Measurements from ENCODE around the gene FBLN5. TPM values are rescaled to one million over a fixed set of nuclear protein-coding genes. Genes with fewer than 3 reads are reported as not detected.
"Not testable (repeated sequence)": the region's sequence is repeated elsewhere in the genome, so short reads cannot be mapped to it uniquely, and the experiment has no call there.

Gene FBLN5
- total RNA-seq, 5 donors from 2014 or later (not counting 1 experiment from before 2014, with no cell fraction given), result 4.2 to 19.5 (median 9.5) TPM

DNA sequence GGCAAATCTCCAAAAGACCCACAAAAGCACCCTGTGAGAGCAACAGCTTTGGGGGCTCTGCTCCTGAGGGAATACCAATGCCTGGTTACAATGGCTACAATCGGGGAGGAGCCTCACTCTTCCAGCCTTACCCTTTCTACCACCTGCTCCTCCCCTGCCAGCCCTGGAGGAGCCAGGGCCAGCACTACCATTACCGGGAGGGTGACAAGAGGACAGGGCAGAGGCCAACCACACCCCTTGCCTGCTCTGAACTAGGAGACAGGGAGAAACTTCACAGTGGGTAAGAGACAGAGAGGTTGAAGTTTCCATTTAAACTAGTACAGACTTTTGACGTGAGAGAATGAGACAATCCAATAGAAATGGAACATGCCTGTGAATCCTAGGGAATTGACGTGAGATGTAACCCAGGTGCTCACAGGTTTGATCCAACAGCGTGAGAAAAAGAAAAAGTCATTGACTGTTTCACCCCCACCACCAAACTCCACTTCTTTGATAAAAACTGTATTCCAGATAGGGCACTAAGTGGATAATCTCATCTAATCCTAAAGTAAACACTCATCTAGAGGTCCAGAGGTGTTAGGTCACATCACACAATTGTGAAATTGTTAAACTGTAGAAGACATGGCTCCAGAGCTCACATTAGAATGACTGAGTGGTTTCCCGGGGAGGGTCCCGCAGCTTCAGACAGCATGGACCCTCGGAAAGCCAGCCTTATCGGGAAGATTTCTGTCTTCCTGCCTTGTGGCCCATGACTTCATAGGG, 71.8 kb downstream of the FBLN5 start:
- Mint-ChIP-seq H3K27me3 (no peaks in the 10 kb centered on the region), H3K4me3 (peak overlapping the region in 1 of 3 donors; percentile 86), H3K9me3 (no peaks in the 10 kb centered on the region), H3K4me1 (peaks cover 95 to 97% (median 95%) of the 10 kb centered on the region in 3 donors), H3K36me3 (no peaks in the 10 kb centered on the region), H3K27ac (peak overlapping the region; percentile 100)
- ATAC-seq (replicated peaks in 1 of 4) (no peak), DNase-seq (no peak)
- CTCF ChIA-PET, result no interaction called here
- no peak overlapping the region for H3K4me3 ChIP-seq (ENCODE audit: control insufficient read depth in 1 of 2, extremely low read depth in 1 of 2, low read length in 1 of 2)
- peak overlapping the region; percentile 90 for H3K27ac ChIP-seq (ENCODE audit: low read length)
- peaks cover 51 to 85% of the 10 kb centered on the region in 2 experiments for H3K4me1 ChIP-seq (ENCODE audit: control insufficient read depth in 1 of 2, extremely low read depth in 1 of 2, insufficient read depth in 2 of 2, low read length in 2 of 2)
- no peaks in the 10 kb centered on the region for H3K9me3 ChIP-seq
- H3K36me3 ChIP-seq (ENCODE audit: control insufficient read depth in 2 of 2, extremely low read depth in 1 of 2, insufficient read depth in 1 of 2, low read length in 1 of 2), result no peaks in the 10 kb centered on the region
- 98% methylated on average over 6 of the region's 9 CpGs for WGBS (ENCODE audit: insufficient coverage)
- POLR2A ChIA-PET, result no interaction called here
- no peaks in the 10 kb centered on the region for H3K27me3 ChIP-seq (replicated peaks in 1 of 2; ENCODE audit: control insufficient read depth in 2 of 2, extremely low read depth in 1 of 2, insufficient read depth in 2 of 2, low read length in 1 of 2)

DNA sequence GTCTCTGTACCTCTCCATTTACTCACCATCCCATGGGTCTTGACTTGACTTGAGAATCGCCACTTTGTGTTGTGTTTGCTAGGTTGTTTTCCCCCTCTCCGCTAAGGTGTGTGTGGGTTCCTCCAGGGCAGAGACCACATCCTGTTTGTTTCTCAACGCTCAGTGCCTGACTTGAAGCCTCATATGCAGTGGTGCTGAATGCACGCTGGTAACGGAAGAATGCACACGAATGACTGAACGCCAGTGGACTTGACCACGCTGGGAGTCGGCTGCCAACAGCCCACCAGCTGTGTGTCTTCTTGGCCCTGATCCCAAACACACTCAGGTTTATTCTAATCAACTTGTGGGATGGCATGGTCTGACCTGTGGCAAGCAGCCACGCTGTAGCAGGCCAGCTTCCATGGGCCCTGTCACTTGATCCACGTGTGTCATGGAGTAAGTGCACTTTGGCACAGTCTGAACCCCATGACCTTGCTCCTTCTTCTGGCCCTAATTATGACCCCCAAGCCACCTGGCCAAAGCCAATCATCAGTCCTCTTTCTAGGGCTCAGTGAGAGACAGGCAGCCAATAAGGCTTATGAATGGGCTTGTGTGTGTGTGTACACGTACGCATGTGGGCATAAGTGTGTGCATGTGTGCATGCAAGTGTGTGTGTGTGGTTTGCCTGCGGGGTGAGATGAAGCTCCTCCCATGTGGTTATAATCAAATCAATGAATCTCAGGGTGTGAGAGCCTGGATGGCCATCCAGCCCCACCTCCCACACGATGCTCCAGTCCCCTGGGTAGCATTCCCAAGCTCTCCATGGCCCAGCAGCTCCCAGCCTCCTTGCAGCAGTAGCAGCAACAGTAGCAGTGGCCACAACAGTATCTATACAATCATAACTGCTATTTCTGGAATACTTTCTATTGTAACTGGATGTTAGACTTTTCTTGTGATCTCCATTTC, 73.8 kb downstream of the FBLN5 start:
- H3K4me1 Mint-ChIP-seq, result peaks cover 97 to 98% (median 97%) of the 10 kb centered on the region in 3 donors
- H3K27ac Mint-ChIP-seq, result peak overlapping the region; percentile 100
- H3K36me3 ChIP-seq (ENCODE audit: control insufficient read depth in 2 of 2, extremely low read depth in 1 of 2, insufficient read depth in 1 of 2, low read length in 1 of 2), result no peaks in the 10 kb centered on the region
- ChIA-PET POLR2A (interaction anchor here in 1 of 2 donors (0.6 kb wide), 1 partner anchor 36 kb away, joined by 6 read pairs; no protein-coding TSS in a partner anchor), CTCF (interaction anchor here (0.5 to 1.6 kb wide), 3 partner anchors 37 to 44 kb away, joined by 4 to 5 read pairs (median 4); no protein-coding TSS in a partner anchor)
- H3K9me3 ChIP-seq, result no peaks in the 10 kb centered on the region
- peak; percentile 72 to 77 (median 74) for ATAC-seq (replicated peaks in 1 of 4)
- 12% methylated on average over 12 of the region's 15 CpGs for WGBS (ENCODE audit: insufficient coverage)
- no peaks in the 10 kb centered on the region for H3K27me3 ChIP-seq (replicated peaks in 1 of 2; ENCODE audit: control insufficient read depth in 2 of 2, extremely low read depth in 1 of 2, insufficient read depth in 2 of 2, low read length in 1 of 2)
- H3K4me3 Mint-ChIP-seq, result peak overlapping the region; percentile 82 to 89 (median 86)
- no peaks in the 10 kb centered on the region for H3K27me3 Mint-ChIP-seq
- H3K4me1 ChIP-seq (ENCODE audit: control insufficient read depth in 1 of 2, extremely low read depth in 1 of 2, insufficient read depth in 2 of 2, low read length in 2 of 2), result peaks cover 66 to 87% of the 10 kb centered on the region in 2 experiments
- H3K9me3 Mint-ChIP-seq, result no peaks in the 10 kb centered on the region
- peak overlapping the region; percentile 90 for H3K27ac ChIP-seq (ENCODE audit: low read length)
- H3K4me3 ChIP-seq (ENCODE audit: control insufficient read depth in 1 of 2, extremely low read depth in 1 of 2, low read length in 1 of 2), result peak overlapping the region; percentile 44 to 60
- peak; percentile 66 to 93 (median 80) for DNase-seq
- H3K36me3 Mint-ChIP-seq, result peaks cover 3% of the 10 kb centered on the region

DNA sequence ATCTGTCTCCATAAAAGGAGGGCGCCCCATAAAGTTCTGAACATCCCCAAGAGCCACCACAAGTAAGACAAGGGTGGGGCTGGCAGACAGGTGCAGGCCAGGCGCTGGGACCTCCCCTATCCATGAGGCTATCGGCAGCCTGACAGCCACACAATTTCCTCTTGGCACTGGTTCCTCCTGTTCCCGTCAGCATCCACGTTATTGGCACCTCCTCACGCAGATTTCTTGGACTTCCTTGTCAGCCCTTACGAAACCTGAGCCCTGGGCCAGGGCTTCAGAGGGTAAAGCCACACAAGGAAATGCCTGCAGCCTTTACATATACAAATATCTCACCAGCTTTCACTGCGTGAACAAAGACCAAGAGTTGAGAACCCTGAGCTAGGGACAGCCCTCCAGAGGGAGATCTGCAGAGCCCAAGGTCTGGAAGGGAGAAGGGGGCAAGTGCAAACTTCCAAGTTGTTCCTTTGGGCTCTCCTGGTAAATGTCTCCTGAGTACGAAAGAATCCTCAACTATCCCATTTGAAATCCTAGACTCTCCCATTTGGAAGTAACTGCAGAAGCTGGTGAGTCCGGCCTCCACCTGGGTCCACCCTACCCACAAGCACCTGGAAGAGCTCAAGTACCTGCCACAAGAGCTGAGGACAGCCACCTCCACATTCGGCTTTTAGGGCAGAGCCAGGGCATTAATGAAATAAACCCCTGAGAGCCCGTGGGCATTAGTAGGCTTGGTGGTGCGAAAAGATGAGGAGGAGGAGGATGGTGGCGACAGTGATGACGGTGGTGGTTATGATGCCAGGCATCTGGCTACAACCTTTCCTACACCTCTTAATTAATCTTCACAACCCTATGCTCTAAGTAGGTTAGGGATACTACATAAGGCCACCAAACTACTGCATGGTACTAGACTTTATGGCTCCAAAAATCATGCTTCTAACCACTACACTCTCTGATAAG, 74.7 kb downstream of the FBLN5 start:
- 15% methylated on average over 8 of the region's 15 CpGs for WGBS (ENCODE audit: insufficient coverage)
- Mint-ChIP-seq H3K4me3 (peak overlapping the region; percentile 82 to 89 (median 86)), H3K9me3 (no peaks in the 10 kb centered on the region), H3K4me1 (peaks cover 98% of the 10 kb centered on the region in 3 donors), H3K27me3 (no peaks in the 10 kb centered on the region), H3K27ac (peak overlapping the region; percentile 100), H3K36me3 (peaks cover 3% of the 10 kb centered on the region)
- peaks cover 75 to 96% of the 10 kb centered on the region in 2 experiments for H3K4me1 ChIP-seq (ENCODE audit: control insufficient read depth in 1 of 2, extremely low read depth in 1 of 2, insufficient read depth in 2 of 2, low read length in 2 of 2)
- H3K27ac ChIP-seq (ENCODE audit: low read length), result peak overlapping the region; percentile 90
- no peaks in the 10 kb centered on the region for H3K27me3 ChIP-seq (replicated peaks in 1 of 2; ENCODE audit: control insufficient read depth in 2 of 2, extremely low read depth in 1 of 2, insufficient read depth in 2 of 2, low read length in 1 of 2)
- no peaks in the 10 kb centered on the region for H3K9me3 ChIP-seq
- no peaks in the 10 kb centered on the region for H3K36me3 ChIP-seq (ENCODE audit: control insufficient read depth in 2 of 2, extremely low read depth in 1 of 2, insufficient read depth in 1 of 2, low read length in 1 of 2)
- ChIA-PET POLR2A (interaction anchor here in 1 of 2 donors (1.4 kb wide), 1 partner anchor 9 kb away, joined by 15 read pairs; no protein-coding TSS in a partner anchor), CTCF (interaction anchor here (1.1 to 1.6 kb wide), 3 partner anchors 38 to 39 kb away, joined by 4 to 5 read pairs (median 5); no protein-coding TSS in a partner anchor)
- DNase-seq (peak; percentile 42 to 86 (median 70)), ATAC-seq (replicated peaks in 1 of 4) (peak; percentile 51 to 57 (median 54))
- peak overlapping the region; percentile 44 to 60 for H3K4me3 ChIP-seq (ENCODE audit: control insufficient read depth in 1 of 2, extremely low read depth in 1 of 2, low read length in 1 of 2)

DNA sequence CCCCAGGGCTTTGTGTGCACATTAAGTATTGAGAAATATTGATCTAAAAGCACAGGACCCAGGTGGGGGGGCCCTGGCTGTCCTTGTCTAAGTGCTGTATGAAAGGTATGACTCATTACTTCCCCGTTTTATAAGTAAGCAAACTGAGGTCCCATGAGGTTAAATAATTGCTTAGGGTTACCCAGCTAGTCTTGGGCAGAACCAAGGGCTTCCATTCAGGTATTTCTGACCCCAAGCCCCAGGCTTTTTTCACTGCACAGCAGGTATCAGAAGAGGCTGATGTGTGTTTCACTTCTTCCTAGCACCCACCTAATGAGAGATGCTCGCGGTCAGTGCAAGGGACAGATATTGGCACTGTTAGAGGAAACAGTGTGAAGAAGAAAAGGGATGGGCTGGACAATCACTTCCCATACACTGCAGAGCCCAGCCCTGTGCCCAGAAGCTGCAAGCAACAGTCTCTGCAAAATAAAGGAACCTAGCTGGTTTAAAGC, 75.4 kb downstream of the FBLN5 start:
- DNase-seq (peak in 11 of 35 experiments; percentile 13 to 64 (median 40)), ATAC-seq (replicated peaks in 1 of 4) (peak in 1 of 4 experiments; percentile 8)
- no peaks in the 10 kb centered on the region for H3K9me3 Mint-ChIP-seq
- Histone ChIP-seq H3K27ac (ENCODE audit: low read length) (peak overlapping the region; percentile 90), H3K27me3 (replicated peaks in 1 of 2; ENCODE audit: control insufficient read depth in 2 of 2, extremely low read depth in 1 of 2, insufficient read depth in 2 of 2, low read length in 1 of 2) (no peaks in the 10 kb centered on the region), H3K4me1 (ENCODE audit: control insufficient read depth in 1 of 2, extremely low read depth in 1 of 2, insufficient read depth in 2 of 2, low read length in 2 of 2) (peaks cover 75 to 97% of the 10 kb centered on the region in 2 experiments), H3K36me3 (ENCODE audit: control insufficient read depth in 2 of 2, extremely low read depth in 1 of 2, insufficient read depth in 1 of 2, low read length in 1 of 2) (no peaks in the 10 kb centered on the region), H3K9me3 (no peaks in the 10 kb centered on the region), H3K4me3 (ENCODE audit: control insufficient read depth in 1 of 2, extremely low read depth in 1 of 2, low read length in 1 of 2) (peak overlapping the region; percentile 44 to 60)
- 0% methylated on average over 1 of the region's 3 CpGs for WGBS (ENCODE audit: insufficient coverage)
- ChIA-PET CTCF (interaction anchor here in 1 of 2 donors (1.1 kb wide), 1 partner anchor 37 kb away, joined by 5 read pairs; no protein-coding TSS in a partner anchor), POLR2A (interaction anchor here in 1 of 2 donors (0.7 to 1.4 kb wide), 2 partner anchors 9 to 22 kb away, joined by 8 to 15 read pairs; no protein-coding TSS in a partner anchor)
- peaks cover 3% of the 10 kb centered on the region for H3K36me3 Mint-ChIP-seq
- peak overlapping the region; percentile 82 to 89 (median 86) for H3K4me3 Mint-ChIP-seq
- peak overlapping the region; percentile 100 for H3K27ac Mint-ChIP-seq
- peaks cover 98% of the 10 kb centered on the region in 3 donors for H3K4me1 Mint-ChIP-seq
- H3K27me3 Mint-ChIP-seq, result no peaks in the 10 kb centered on the region

DNA sequence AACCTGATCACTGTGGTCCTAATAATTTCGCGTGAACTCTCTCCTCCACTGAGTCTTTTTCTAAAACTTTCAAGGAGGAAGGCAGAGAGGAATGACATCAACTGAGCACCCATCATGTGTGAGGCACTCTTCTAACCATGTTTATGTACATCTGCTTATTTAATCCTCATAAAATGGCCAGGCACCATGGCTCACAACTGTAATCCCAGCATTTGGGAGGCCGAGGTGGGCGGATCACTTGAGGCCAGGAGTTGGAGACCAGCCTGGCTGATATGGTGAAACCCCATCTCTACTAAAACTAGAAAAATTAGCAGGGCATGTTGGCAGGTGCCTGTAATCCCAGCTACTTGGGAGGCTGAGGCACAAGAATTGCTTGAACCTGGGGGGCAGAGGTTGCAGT, 76.1 kb downstream of the FBLN5 start:
- H3K4me1 Mint-ChIP-seq, result peaks cover 94 to 95% (median 95%) of the 10 kb centered on the region in 3 donors
- H3K4me1 ChIP-seq (ENCODE audit: control insufficient read depth in 1 of 2, extremely low read depth in 1 of 2, insufficient read depth in 2 of 2, low read length in 2 of 2), result peaks cover 72 to 93% of the 10 kb centered on the region in 2 experiments
- POLR2A ChIA-PET, result interaction anchor here (0.6 to 1.4 kb wide), 5 partner anchors 8 to 81 kb away, joined by 3 to 15 read pairs (median 8); no protein-coding TSS in a partner anchor
- peak overlapping the region; percentile 90 for H3K27ac ChIP-seq (ENCODE audit: low read length)
- not testable (repeated sequence) for DNase-seq; ATAC-seq (replicated peaks in 1 of 4); H3K9me3 ChIP-seq; H3K27me3 Mint-ChIP-seq; H3K27me3 ChIP-seq (replicated peaks in 1 of 2; ENCODE audit: control insufficient read depth in 2 of 2, extremely low read depth in 1 of 2, insufficient read depth in 2 of 2, low read length in 1 of 2); H3K36me3 ChIP-seq (ENCODE audit: control insufficient read depth in 2 of 2, extremely low read depth in 1 of 2, insufficient read depth in 1 of 2, low read length in 1 of 2); H3K9me3 Mint-ChIP-seq; H3K36me3 Mint-ChIP-seq
- WGBS (ENCODE audit: insufficient coverage), result 96% methylated on average over 2 of the region's 4 CpGs
- peak overlapping the region in 1 of 2 donors; percentile 17 for H3K4me3 ChIP-seq (ENCODE audit: control insufficient read depth in 1 of 2, extremely low read depth in 1 of 2, low read length in 1 of 2)
- H3K27ac Mint-ChIP-seq, result peak overlapping the region; percentile 100
- H3K4me3 Mint-ChIP-seq, result peak overlapping the region; percentile 82 to 89 (median 86)
- CTCF ChIA-PET, result interaction anchor here (0.6 kb wide), 2 partner anchors 9 to 156 kb away, joined by 3 read pairs; no protein-coding TSS in a partner anchor

Data from T-cell (primary cell).